BE2C (cell line): ENCODE results near the gene GPR160.

Experiments
- DNase-seq: peaks from one replicate; pipeline ENCODE4 v3.0.0-alpha.2; 2020
- H3K27me3 ChIP-seq: fragments of 250-450 bp; sonication (Bioruptor Pico); 2 replicates; pipeline ENCODE4 v1.5.1; 2020; ENCODE audit warnings: mild to moderate bottlenecking
- H3K36me3 ChIP-seq: fragments of 250-450 bp; sonication (Bioruptor Pico); 2 replicates; pipeline ENCODE4 v1.5.1; 2020; ENCODE audit warnings: mild to moderate bottlenecking
- H3K4me1 ChIP-seq: fragments of 250-450 bp; sonication (Bioruptor Pico); 2 replicates; pipeline ENCODE4 v1.5.1; 2020
- H3K4me3 ChIP-seq: 2 replicates; pipeline ENCODE4 v1.5.1; 2011; ENCODE audit warnings: low read depth, low read length
- H3K9me3 ChIP-seq: fragments of 250-450 bp; sonication (Bioruptor Pico); 2 replicates; pipeline ENCODE4 v1.5.1; 2020
- CTCF ChIP-seq: IDR thresholded peaks from 2 replicates; pipeline ENCODE4 v1.5.1; 2012; ENCODE audit warnings: mild to moderate bottlenecking, low read depth, low read length

GPR160 gene

GRCh38 chr3:169998668-169999131 lies 39.1 kb upstream of the GPR160 start:
- Histone ChIP-seq H3K27me3 (no peaks in the 10 kb centered on the region), H3K4me1 (no peaks in the 10 kb centered on the region; the same call in 1 of the 2 replicates), H3K36me3 (peaks cover 18% of the 10 kb centered on the region), H3K9me3 (no peaks in the 10 kb centered on the region), H3K4me3 (no peak overlapping the region)
- no peak for TF ChIP-seq CTCF
- no peak for DNase-seq

GRCh38 chr3:169999433-169999832 lies 38.4 kb upstream of the GPR160 start:
- TF ChIP-seq CTCF = no peak
- Histone ChIP-seq H3K36me3 (peaks cover 14% of the 10 kb centered on the region), H3K27me3 (no peaks in the 10 kb centered on the region), H3K4me3 (no peak overlapping the region), H3K4me1 (no peaks in the 10 kb centered on the region; the same call in 1 of the 2 replicates), H3K9me3 (no peaks in the 10 kb centered on the region)
- DNase-seq = no peak

GRCh38 chr3:170000051-170000450 lies 37.7 kb upstream of the GPR160 start:
- Histone ChIP-seq H3K27me3 (no peaks in the 10 kb centered on the region), H3K36me3 (peaks cover 13% of the 10 kb centered on the region), H3K4me1 (no peaks in the 10 kb centered on the region; the same call in 1 of the 2 replicates), H3K9me3 (no peaks in the 10 kb centered on the region), H3K4me3 (no peak overlapping the region)
- TF ChIP-seq CTCF = no peak
- DNase-seq = no peak

- Histone ChIP-seq H3K4me1 (no peaks in the 10 kb centered on the region; the same call in 1 of the 2 replicates), H3K9me3 (no peaks in the 10 kb centered on the region), H3K27me3 (no peaks in the 10 kb centered on the region), H3K4me3 (no peak overlapping the region), H3K36me3 (no peaks in the 10 kb centered on the region)
- no peak for DNase-seq
- TF ChIP-seq CTCF = no peak
These were observed 35.6 kb upstream of the GPR160 start for GRCh38 chr3:170002231-170002630.

GRCh38 chr3:170002879-170003278 lies 34.9 kb upstream of the GPR160 start:
- Histone ChIP-seq H3K9me3 (no peaks in the 10 kb centered on the region), H3K4me1 (no peaks in the 10 kb centered on the region; the same call in 1 of the 2 replicates), H3K4me3 (no peak overlapping the region), H3K36me3 (no peaks in the 10 kb centered on the region), H3K27me3 (no peaks in the 10 kb centered on the region)
- no peak for TF ChIP-seq CTCF
- DNase-seq = no peak

GRCh38 chr3:170003881-170004356 lies 33.9 kb upstream of the GPR160 start:
- no peak for TF ChIP-seq CTCF
- no peak overlapping the region for H3K4me3 ChIP-seq
- no peaks in the 10 kb centered on the region for H3K27me3 ChIP-seq
- no peaks in the 10 kb centered on the region for H3K9me3 ChIP-seq
- no peaks in the 10 kb centered on the region for H3K36me3 ChIP-seq
- no peak for DNase-seq
- no peaks in the 10 kb centered on the region; the same call in 1 of the 2 replicates for H3K4me1 ChIP-seq
